ENCODE measurements around the gene GLG1.

The GLG1 gene

GRCh38 chr16:74651841-74652240, 44.9 kb upstream of the GLG1 start:
- Histone ChIP-seq H3K4me3 (ENCODE audit: low read length) (no peak overlapping the region), H3K9ac (ENCODE audit: low read length) (no peak overlapping the region), H3K4me2 (ENCODE audit: low read length) (no peak overlapping the region), H3K27me3 (ENCODE audit: low read depth, low read length) (no peaks in the 10 kb centered on the region), H3K4me1 (ENCODE audit: low read length) (no peaks in the 10 kb centered on the region), H4K20me1 (ENCODE audit: insufficient read depth, low read length) (peaks cover 41% of the 10 kb centered on the region), H3K27ac (ENCODE audit: low read length) (no peak overlapping the region), H2AFZ (ENCODE audit: low read depth, low read length) (no peak overlapping the region), H3K36me3 (replicated peaks; ENCODE audit: low read depth, low read length) (peaks cover 58% of the 10 kb centered on the region), H3K9me3 (ENCODE audit: insufficient read depth, low read length) (no peaks in the 10 kb centered on the region), H3K79me2 (ENCODE audit: low read length) (peaks cover 97% of the 10 kb centered on the region)
- TF ChIP-seq, protein P1, sequence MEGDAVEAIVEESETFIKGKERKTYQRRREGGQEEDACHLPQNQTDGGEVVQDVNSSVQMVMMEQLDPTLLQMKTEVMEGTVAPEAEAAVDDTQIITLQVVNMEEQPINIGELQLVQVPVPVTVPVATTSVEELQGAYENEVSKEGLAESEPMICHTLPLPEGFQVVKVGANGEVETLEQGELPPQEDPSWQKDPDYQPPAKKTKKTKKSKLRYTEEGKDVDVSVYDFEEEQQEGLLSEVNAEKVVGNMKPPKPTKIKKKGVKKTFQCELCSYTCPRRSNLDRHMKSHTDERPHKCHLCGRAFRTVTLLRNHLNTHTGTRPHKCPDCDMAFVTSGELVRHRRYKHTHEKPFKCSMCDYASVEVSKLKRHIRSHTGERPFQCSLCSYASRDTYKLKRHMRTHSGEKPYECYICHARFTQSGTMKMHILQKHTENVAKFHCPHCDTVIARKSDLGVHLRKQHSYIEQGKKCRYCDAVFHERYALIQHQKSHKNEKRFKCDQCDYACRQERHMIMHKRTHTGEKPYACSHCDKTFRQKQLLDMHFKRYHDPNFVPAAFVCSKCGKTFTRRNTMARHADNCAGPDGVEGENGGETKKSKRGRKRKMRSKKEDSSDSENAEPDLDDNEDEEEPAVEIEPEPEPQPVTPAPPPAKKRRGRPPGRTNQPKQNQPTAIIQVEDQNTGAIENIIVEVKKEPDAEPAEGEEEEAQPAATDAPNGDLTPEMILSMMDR (IDR thresholded peaks at IDR 0.05; ENCODE audit: low read depth, low read length): no peak
- TF ChIP-seq EZH2phosphoT487 (IDR thresholded peaks at IDR 0.05; ENCODE audit: low read depth): no peak

DNA sequence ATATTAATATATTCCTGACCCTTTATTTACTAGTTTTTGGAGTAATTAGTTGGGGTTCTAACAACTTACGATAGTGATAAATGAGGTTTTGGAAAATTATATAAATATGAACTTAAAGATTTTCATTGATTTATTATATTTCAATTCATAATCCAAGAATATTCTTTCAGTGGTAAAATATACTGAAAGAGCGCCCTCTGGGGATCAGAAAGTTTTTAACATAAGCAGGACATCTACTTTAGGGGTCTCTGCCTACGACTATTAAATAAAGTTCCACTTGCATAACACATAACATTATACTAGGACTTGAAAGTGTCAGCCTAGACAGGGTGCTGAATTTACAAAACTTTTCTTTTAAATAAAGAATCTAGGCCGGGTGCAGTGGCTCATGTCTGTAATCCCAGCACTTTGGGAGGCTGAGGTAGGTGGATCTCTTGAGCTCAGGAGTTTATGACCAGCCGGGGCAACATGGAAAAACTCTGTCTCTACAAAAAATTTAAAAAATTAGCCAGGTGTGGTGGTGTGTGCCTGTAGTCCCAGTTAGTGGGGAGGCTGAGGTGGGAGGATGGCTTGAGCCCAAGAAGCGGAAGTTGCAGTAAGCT, 44.2 kb upstream of the GLG1 start:
- H3K4me3 ChIP-seq (ENCODE audit: low read length): no peak overlapping the region
- no peak overlapping the region for H3K27ac ChIP-seq (ENCODE audit: low read length)
- no peaks in the 10 kb centered on the region for H3K4me1 ChIP-seq (ENCODE audit: low read length)
- no peak overlapping the region for H3K9ac ChIP-seq (ENCODE audit: low read length)
- peaks cover 36% of the 10 kb centered on the region for H4K20me1 ChIP-seq (ENCODE audit: insufficient read depth, low read length)
- no peak overlapping the region for H3K4me2 ChIP-seq (ENCODE audit: low read length)
- H2AFZ ChIP-seq (ENCODE audit: low read depth, low read length): no peak overlapping the region
- no peaks in the 10 kb centered on the region for H3K9me3 ChIP-seq (ENCODE audit: insufficient read depth, low read length)
- H3K36me3 ChIP-seq (replicated peaks; ENCODE audit: low read depth, low read length): peaks cover 55% of the 10 kb centered on the region
- H3K79me2 ChIP-seq (ENCODE audit: low read length): peaks cover 93% of the 10 kb centered on the region
- TF ChIP-seq, protein P1 (IDR thresholded peaks at IDR 0.05; ENCODE audit: low read depth, low read length): peak; percentile 49
- no peak for TF ChIP-seq EZH2phosphoT487 (IDR thresholded peaks at IDR 0.05; ENCODE audit: low read depth)
- no peaks in the 10 kb centered on the region for H3K27me3 ChIP-seq (ENCODE audit: low read depth, low read length)

GRCh38 chr16:74649839-74650504, 43.1 kb upstream of the GLG1 start:
- TF ChIP-seq, protein P1 (IDR thresholded peaks at IDR 0.05; ENCODE audit: low read depth, low read length): no peak
- TF ChIP-seq EZH2phosphoT487 (IDR thresholded peaks at IDR 0.05; ENCODE audit: low read depth): no peak
- Histone ChIP-seq H2AFZ (ENCODE audit: low read depth, low read length) (no peak overlapping the region), H4K20me1 (ENCODE audit: insufficient read depth, low read length) (peaks cover 31% of the 10 kb centered on the region), H3K27ac (ENCODE audit: low read length) (no peak overlapping the region), H3K4me2 (ENCODE audit: low read length) (no peak overlapping the region), H3K79me2 (ENCODE audit: low read length) (peaks cover 86% of the 10 kb centered on the region), H3K36me3 (replicated peaks; ENCODE audit: low read depth, low read length) (peaks cover 53% of the 10 kb centered on the region), H3K9me3 (ENCODE audit: insufficient read depth, low read length) (no peaks in the 10 kb centered on the region), H3K4me3 (ENCODE audit: low read length) (no peak overlapping the region), H3K9ac (ENCODE audit: low read length) (no peak overlapping the region), H3K27me3 (ENCODE audit: low read depth, low read length) (no peaks in the 10 kb centered on the region), H3K4me1 (ENCODE audit: low read length) (no peaks in the 10 kb centered on the region)

DNA sequence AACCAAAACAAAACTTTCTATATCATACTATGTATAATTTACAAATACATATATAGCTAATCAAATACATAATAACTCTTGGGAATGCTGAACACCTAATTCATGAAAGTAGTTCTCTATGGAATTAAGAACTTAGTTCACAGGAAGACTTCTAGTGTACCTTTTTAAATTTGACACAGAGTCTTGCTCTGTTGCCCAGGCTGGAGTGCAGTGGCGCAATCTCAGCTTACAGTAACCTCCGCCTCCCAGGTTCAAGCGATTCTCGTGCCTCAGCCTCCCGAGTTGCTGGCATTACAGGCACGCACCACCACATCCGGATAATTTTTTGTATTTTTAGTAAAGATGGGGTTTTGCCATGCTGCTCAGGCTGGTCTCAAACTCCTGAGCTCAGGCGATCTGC, 35.1 kb upstream of the GLG1 start:
- H3K4me3 ChIP-seq (ENCODE audit: low read length): no peak overlapping the region
- no peaks in the 10 kb centered on the region for H3K4me1 ChIP-seq (ENCODE audit: low read length)
- H3K9me3 ChIP-seq (ENCODE audit: insufficient read depth, low read length): no peaks in the 10 kb centered on the region
- no peak overlapping the region for H2AFZ ChIP-seq (ENCODE audit: low read depth, low read length)
- peaks cover 20% of the 10 kb centered on the region for H3K79me2 ChIP-seq (ENCODE audit: low read length)
- H3K27me3 ChIP-seq (ENCODE audit: low read depth, low read length): no peaks in the 10 kb centered on the region
- no peak overlapping the region for H3K4me2 ChIP-seq (ENCODE audit: low read length)
- no peak for TF ChIP-seq EZH2phosphoT487 (IDR thresholded peaks at IDR 0.05; ENCODE audit: low read depth)
- H3K36me3 ChIP-seq (replicated peaks; ENCODE audit: low read depth, low read length): peaks cover 48% of the 10 kb centered on the region
- H4K20me1 ChIP-seq (ENCODE audit: insufficient read depth, low read length): peaks cover 5% of the 10 kb centered on the region; the same call in 1 of the 2 replicates
- H3K27ac ChIP-seq (ENCODE audit: low read length): no peak overlapping the region
- no peak overlapping the region for H3K9ac ChIP-seq (ENCODE audit: low read length)
